Body of pancreas (tissue), 4 donors: Measurements from ENCODE around the gene PPP2R5E.

Source experiments
- CTCF ChIP-seq, 7 experiments: fragments of 450-650 bp in 4 of 7; fragments of 200-600 bp in 3 of 7; sonication (generic) in 3 of 7; IDR thresholded peaks; one replicate each; pipeline ENCODE4 v1.5.1; 2016 to 2019; ENCODE audit warnings: antibody characterized with exemption in 7 of 7
- POLR2A ChIP-seq, 3 donors: fragments of 450-650 bp; IDR thresholded peaks; one replicate each; pipeline ENCODE4 v1.6.1; 2016; ENCODE audit warnings: antibody characterized with exemption in 3 of 3, mild to moderate bottlenecking in 2 of 3

GRCh38 chr14:63517354-63517753 is 25.8 kb downstream of the PPP2R5E start:
- TF ChIP-seq CTCF (IDR thresholded peaks at IDR 0.05) (no peak), POLR2A (IDR thresholded peaks at IDR 0.05) (no peak)
